Nephron (organoid): ENCODE data around the gene SIRT2.

ENCODE experiments used
- H3K27ac Mint-ChIP-seq, 3 experiments: 2 replicates each; pipeline ENCODE4 v1.8.0; 2020; ENCODE audit warnings: mixed read lengths in 3 of 3, mild to moderate bottlenecking in 2 of 3, moderate library complexity in 1 of 3
- H3K27me3 Mint-ChIP-seq: 2 replicates; pipeline ENCODE4 v1.8.0; 2021; ENCODE audit warnings: low read depth, mild to moderate bottlenecking, moderate library complexity, mixed read lengths
- H3K36me3 Mint-ChIP-seq: 2 replicates; pipeline ENCODE4 v1.8.0; 2020; ENCODE audit warnings: low read depth, mixed read lengths
- H3K4me1 Mint-ChIP-seq: 2 replicates; pipeline ENCODE4 v1.8.0; 2020; ENCODE audit warnings: mixed read lengths
- H3K4me3 Mint-ChIP-seq, 3 experiments: 2 replicates each; pipeline ENCODE4 v1.8.0; 2020; ENCODE audit warnings: mild to moderate bottlenecking in 3 of 3, mixed read lengths in 3 of 3, moderate library complexity in 2 of 3
- H3K9me3 Mint-ChIP-seq: 2 replicates; pipeline ENCODE4 v1.8.0; 2020; ENCODE audit warnings: mixed read lengths
- CTCF ChIP-seq, 3 experiments: fragments of 200-600 bp; sonication (generic); IDR thresholded peaks; one replicate each; pipeline ENCODE4 v1.5.0; 2021; ENCODE audit warnings: antibody characterized with exemption in 3 of 3; ENCODE audit not compliant: unreplicated experiment in 3 of 3

Gene SIRT2

DNA sequence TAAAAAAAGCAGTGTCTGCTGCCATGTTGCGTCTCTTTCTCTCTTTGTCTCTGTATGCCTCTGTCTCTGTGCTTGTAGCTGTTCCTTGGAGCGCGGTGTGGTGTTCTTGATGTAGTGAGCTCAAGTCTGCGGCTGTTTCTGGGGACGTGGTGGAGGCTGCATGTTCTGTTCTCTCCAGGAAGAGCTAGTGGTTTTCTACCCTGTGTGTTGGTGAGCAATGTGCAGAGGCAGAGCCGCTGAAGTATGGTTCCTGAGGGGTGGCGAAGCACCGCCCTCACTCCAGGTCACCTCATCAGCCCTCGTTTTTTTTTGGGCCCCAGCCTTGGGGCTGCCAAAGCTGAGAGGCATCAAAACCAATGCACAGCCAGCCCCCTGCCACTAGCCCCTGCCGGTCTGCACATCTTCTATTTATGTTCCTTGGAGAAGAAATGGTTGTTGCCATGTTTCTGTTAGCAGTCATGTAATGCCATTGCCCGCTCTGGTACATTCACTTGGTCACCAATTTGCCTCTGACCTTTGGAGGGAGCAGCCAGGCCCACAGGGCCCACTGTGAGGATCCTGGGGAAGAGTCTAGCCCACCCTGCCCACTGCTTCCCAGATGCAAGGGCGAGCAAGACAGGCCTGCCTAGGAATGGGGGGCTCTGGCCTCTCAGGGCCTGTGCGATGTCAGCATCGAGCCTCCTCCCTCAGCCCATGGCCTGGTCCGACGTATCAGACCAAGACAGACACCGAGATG lies 56.8 kb downstream of the SIRT2 start:
- Mint-ChIP-seq H3K4me3 (no peak overlapping the region), H3K4me1 (peaks cover 49% of the 10 kb centered on the region), H3K27ac (peak overlapping the region in 2 of 3 experiments; percentile 37 to 46), H3K27me3 (no peaks in the 10 kb centered on the region), H3K36me3 (peaks cover 88% of the 10 kb centered on the region), H3K9me3 (no peaks in the 10 kb centered on the region)
- no peak for TF ChIP-seq CTCF (IDR thresholded peaks at IDR 0.05; ENCODE audit: unreplicated experiment in 3 of 3)

DNA sequence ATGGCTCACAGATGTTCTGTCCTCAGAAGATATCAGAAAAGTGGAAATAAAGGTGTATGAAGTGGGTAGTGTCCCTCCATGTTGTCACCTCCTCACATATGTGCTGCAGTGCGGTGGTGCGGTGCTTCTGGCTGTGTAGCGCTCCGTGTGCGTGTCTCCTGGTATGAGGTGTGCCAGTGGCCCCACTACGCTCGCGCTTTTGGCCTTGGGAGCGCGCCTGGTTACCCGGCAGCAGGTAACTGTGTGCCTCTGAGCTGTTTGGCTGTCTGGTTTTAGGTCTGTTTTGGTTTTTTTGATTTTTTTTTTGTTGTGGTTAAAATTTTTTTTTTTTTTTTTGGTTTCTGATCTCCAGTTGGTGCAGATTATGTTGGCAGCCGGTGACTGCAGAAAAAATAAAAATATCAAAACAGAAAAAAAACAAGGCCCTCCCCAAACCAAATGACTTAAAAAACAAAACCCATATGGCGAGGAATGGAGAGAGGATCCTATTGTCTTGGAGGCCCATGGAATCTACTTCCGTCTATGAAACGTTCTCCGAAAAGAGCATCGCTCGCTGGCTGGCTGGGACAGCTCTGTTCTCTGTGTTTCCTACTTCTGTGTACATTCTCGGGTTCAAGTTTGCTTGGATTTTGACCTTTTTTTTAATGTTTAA lies 57.5 kb downstream of the SIRT2 start:
- Mint-ChIP-seq H3K36me3 (peaks cover 88% of the 10 kb centered on the region), H3K27me3 (no peaks in the 10 kb centered on the region), H3K9me3 (no peaks in the 10 kb centered on the region), H3K4me3 (no peak overlapping the region), H3K4me1 (peaks cover 42% of the 10 kb centered on the region), H3K27ac (peak overlapping the region in 2 of 3 experiments; percentile 37 to 46)
- no peak for TF ChIP-seq CTCF (IDR thresholded peaks at IDR 0.05; ENCODE audit: unreplicated experiment in 3 of 3)

DNA sequence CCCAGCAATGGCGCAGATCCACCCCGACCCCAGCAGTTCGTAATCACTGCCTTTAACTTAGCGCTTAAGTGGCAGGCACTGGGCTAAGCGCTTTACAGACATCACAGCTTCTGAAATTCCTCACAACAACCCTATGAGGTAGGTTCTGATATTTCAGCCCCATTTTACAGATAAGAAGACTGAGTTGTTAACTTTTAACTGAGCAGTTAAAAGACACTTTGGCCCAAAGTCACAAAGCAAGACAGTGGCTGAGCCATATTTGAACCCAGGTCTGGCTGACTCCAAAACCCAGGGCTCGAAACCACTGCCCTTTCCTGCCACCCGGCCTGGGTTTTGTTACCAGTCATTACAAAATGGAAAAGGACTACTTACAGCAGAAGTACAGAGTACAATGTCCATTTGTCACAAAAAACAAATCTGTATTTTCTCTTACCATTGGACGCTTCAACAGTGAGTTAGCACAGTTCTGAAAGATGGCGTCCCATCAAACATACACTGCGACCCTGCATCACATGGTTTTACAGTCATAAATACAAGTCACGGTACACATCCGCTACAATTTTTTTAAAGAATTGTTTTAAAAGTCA lies 58.1 kb downstream of the SIRT2 start:
- no peak for TF ChIP-seq CTCF (IDR thresholded peaks at IDR 0.05; ENCODE audit: unreplicated experiment in 3 of 3)

GRCh38 chr19:38840583-38840968 lies 58.8 kb downstream of the SIRT2 start:
- Mint-ChIP-seq H3K36me3 (peaks cover 90% of the 10 kb centered on the region), H3K9me3 (no peaks in the 10 kb centered on the region), H3K27ac (peak overlapping the region; percentile 40 to 66 (median 43)), H3K27me3 (no peaks in the 10 kb centered on the region), H3K4me1 (peaks cover 32% of the 10 kb centered on the region), H3K4me3 (no peak overlapping the region)
- TF ChIP-seq CTCF (IDR thresholded peaks at IDR 0.05; ENCODE audit: unreplicated experiment in 3 of 3) = no peak

More for the DNA sequence above, 58.1 kb downstream of the SIRT2 start:
- Mint-ChIP-seq H3K4me3 (no peak overlapping the region), H3K4me1 (peaks cover 39% of the 10 kb centered on the region), H3K27me3 (no peaks in the 10 kb centered on the region), H3K9me3 (no peaks in the 10 kb centered on the region), H3K27ac (peak overlapping the region; percentile 40 to 66 (median 43)), H3K36me3 (peaks cover 92% of the 10 kb centered on the region)

GRCh38 chr19:38839816-38840582 lies 59.4 kb downstream of the SIRT2 start:
- Mint-ChIP-seq H3K27ac (peak overlapping the region in 2 of 3 experiments; percentile 43 to 66), H3K36me3 (peaks cover 87% of the 10 kb centered on the region), H3K4me3 (no peak overlapping the region), H3K9me3 (no peaks in the 10 kb centered on the region), H3K4me1 (peaks cover 27% of the 10 kb centered on the region), H3K27me3 (no peaks in the 10 kb centered on the region)
- no peak for TF ChIP-seq CTCF (IDR thresholded peaks at IDR 0.05; ENCODE audit: unreplicated experiment in 3 of 3)
